GM19099 (cell line): Measurements from ENCODE around the gene NUP210L.

ENCODE experiments used
- POLR2A ChIP-seq: IDR thresholded peaks from 3 replicates; pipeline ENCODE4 v1.6.1; 2011; ENCODE audit warnings: low read depth; ENCODE audit not compliant: insufficient read length; ENCODE audit errors: extremely low read depth

Gene NUP210L

GRCh38 chr1:154075746-154076145 is 79.1 kb downstream of the NUP210L start:
- TF ChIP-seq POLR2A: no peak

- no peak for TF ChIP-seq POLR2A
Measured at GRCh38 chr1:154062309-154062708, 92.6 kb downstream of the NUP210L start.

- TF ChIP-seq POLR2A: no peak
Measured at GRCh38 chr1:154019940-154020339, 134.9 kb downstream of the NUP210L start.

GRCh38 chr1:154019269-154019668 is 135.6 kb downstream of the NUP210L start:
- TF ChIP-seq POLR2A: no peak

GRCh38 chr1:154014154-154014907 is 140.5 kb downstream of the NUP210L start:
- TF ChIP-seq POLR2A: no peak

DNA sequence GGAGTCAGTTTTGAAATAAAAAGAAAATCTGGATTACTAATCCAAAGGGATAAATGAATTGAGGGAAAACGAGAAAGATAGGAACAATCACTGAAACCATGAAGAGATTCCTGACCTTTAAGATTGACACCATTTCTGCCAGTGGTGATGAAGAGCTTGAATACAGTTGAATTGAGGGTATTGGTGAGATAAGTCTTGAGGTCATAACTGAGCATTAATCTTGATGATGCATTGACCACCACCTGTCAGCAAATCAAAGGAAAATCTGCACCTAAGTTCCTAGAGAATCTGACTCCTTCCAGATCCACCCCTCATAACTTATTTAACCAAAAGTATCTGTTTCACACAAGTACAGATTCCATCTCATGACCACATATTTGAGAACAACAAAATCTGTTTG is 142.7 kb downstream of the NUP210L start:
- TF ChIP-seq POLR2A: no peak

- no peak for TF ChIP-seq POLR2A
Measured at GRCh38 chr1:154006136-154006535, 148.7 kb downstream of the NUP210L start.

DNA sequence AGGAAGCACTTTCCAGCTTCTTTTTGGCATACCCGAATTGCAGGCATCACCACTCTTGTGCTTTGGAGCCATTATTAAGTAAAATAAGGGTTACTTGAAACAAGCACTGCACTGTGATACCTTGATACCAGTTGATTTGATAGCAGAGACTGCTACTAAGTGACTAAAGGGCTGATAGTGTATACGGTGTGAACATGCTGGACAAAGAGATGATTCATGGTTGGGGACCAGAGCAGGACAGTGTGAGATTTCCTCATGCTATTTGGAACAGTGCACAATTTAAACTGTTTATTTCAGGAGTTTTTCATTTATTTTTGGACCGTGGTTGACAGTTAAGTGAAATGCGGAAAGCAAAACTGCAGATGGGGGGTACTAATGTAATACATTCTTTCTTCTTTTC is 154.5 kb downstream of the NUP210L start:
- no peak for TF ChIP-seq POLR2A

DNA sequence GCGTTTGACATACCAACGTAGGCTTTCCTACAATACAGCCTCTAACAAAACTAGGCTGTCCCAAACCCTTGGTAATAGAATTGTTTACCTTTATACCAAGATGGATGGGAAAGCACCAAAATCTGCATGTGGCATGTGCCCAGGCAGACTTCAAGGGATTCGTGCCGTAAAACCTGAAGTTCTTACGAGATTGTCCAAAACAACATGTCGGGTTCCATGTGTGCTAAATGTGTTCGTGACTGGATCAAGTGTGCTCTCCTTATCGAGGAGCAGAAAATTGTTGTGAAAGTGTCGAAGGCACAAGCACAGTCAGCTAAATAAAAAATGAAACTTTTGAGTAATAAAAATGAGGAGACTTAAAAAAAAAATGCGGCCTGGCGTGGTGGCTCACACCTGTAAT is 159.2 kb downstream of the NUP210L start:
- TF ChIP-seq POLR2A: no peak

- TF ChIP-seq POLR2A: no peak
Measured at GRCh38 chr1:153995202-153995601, 159.7 kb downstream of the NUP210L start.

GRCh38 chr1:153991806-153992205 is 163.1 kb downstream of the NUP210L start:
- TF ChIP-seq POLR2A: no peak

- no peak for TF ChIP-seq POLR2A
Measured at GRCh38 chr1:153991151-153991630, 163.7 kb downstream of the NUP210L start.

GRCh38 chr1:153990468-153991150 is 164.3 kb downstream of the NUP210L start, which contains the start of gene RPS27:
RPS27 (plus strand) TSS chr1:153990762; CDS start chr1:153990797, 35 bp downstream.
- peak; percentile 100 for TF ChIP-seq POLR2A

GRCh38 chr1:153987621-153988020 is 167.3 kb downstream of the NUP210L start:
- no peak for TF ChIP-seq POLR2A

DNA sequence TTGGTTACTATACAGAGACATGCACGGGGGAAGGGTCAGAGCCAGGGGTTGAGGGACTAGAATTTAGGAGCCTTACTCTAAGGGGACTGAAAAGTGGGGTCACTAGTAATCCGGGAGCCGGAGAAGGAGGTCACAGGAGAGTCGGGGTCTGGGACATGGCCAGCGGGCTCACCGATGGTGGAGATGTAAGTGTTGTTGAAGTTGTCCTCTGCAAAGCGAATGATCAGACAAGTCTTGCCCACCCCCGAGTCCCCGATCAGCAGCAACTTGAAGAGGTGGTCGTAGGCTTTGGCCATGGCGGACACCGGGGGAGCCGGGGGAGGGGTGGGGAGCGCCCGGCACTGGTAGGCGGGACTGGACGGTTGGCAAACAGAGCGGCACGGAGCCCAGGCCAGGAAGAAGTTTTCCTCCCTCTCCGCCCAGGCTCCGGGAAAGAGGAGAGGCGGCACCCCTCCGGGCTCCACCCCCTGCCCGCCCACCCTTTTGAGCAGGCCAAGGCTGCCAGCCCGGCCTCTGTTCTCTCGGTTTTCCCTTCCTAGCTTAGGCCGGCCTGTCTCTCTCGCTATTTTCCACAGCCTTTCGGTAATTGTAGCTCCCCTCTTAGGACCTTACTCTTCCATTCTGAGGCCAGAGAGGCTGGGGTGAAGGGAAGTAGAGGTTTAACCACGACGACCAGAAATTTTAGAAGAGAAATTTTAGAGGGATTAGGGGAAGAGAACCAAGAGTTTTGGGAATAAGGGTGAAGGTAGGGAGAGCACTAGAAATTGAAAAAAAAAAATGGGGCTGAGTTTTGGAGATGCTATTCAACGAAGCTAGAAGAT is 168.7 kb downstream of the NUP210L start, which contains the start of gene RAB13:
RAB13 (minus strand) TSS at position 399 of the 821 bp plus-strand sequence; CDS start at position 296, 103 bp downstream.
- TF ChIP-seq POLR2A: no peak

DNA sequence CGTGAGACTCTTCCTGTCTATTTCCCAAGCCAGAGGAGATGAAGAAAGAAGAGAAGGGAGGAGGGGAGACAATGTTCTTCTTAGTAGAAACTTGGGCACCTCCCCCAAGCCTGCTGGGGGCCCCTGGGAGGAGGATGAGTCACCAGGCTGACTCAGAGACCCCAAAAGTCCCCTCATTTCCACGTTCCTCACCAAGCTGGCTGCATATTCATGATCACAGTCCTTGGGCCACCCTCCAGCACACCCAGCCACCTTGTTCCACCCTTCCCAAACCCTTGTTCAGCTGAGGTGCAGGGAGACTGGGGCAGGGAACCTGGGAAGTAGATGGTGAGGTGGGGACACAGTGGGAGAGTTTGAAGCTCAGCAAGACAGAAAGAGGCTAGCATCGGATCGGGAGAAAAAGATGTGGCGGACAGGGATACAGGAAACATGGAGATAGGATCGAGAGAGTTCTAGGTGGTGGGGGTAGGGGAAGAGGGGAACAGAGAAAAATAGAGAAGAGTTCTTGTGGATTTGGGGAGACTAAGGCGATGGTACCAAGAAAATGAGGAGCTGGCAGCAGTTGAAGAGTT is 169.4 kb downstream of the NUP210L start:
- TF ChIP-seq POLR2A: peak; percentile 29
